HL-60 (cell line): ENCODE measurements around the gene PAPOLB.

Experiments used
- DNase-seq, 2 experiments: peaks; one replicate each; pipeline ENCODE4 v3.0.0-alpha.2; 2010 to 2020; ENCODE audit warnings: low read depth in 1 of 2, low spot score in 1 of 2
- H3K27ac ChIP-seq: fragments of 250-450 bp; sonication (Bioruptor Pico); replicated peaks from 2 replicates; pipeline ENCODE4 v1.5.1; 2020; ENCODE audit warnings: mild to moderate bottlenecking, moderate library complexity
- H3K27me3 ChIP-seq: fragments of 250-450 bp; sonication (Bioruptor Pico); 2 replicates; pipeline ENCODE4 v1.5.1; 2021; ENCODE audit warnings: mild to moderate bottlenecking, moderate library complexity; ENCODE audit not compliant: insufficient read depth, poor library complexity, severe bottlenecking
- H3K4me3 ChIP-seq: replicated peaks from 2 replicates; pipeline ENCODE4 v1.5.1; 2011; ENCODE audit warnings: mild to moderate bottlenecking, control low read depth, low read length; ENCODE audit not compliant: insufficient read depth
- GABPA ChIP-seq: IDR thresholded peaks from 2 replicates; pipeline ENCODE4 v1.6.1; 2012; ENCODE audit warnings: low read depth
- POLR2AphosphoS5 ChIP-seq: IDR thresholded peaks from 2 replicates; pipeline ENCODE4 v1.6.1; 2012; ENCODE audit warnings: low read depth
- REST ChIP-seq: IDR thresholded peaks from 2 replicates; pipeline ENCODE4 v1.6.1; 2012; ENCODE audit warnings: low read depth; ENCODE audit not compliant: insufficient replicate concordance
- SPI1 ChIP-seq: IDR thresholded peaks from 2 replicates; pipeline ENCODE4 v1.6.1; 2012; ENCODE audit warnings: low read depth, mild to moderate bottlenecking, borderline replicate concordance
- TF ChIP-seq, protein P1 (sequence below): IDR thresholded peaks from one replicate; pipeline ENCODE4 v1.5.1; 2011; ENCODE audit warnings: low read length, control low read depth, inconsistent platforms; ENCODE audit not compliant: insufficient read depth

PAPOLB gene

GRCh38 chr7:4837041-4837802, 24.6 kb downstream of the PAPOLB start:
- H3K27ac ChIP-seq: no peak overlapping the region
- no peak for TF ChIP-seq REST
- TF ChIP-seq POLR2AphosphoS5: no peak
- no peak for TF ChIP-seq GABPA
- TF ChIP-seq SPI1: no peak
- TF ChIP-seq, protein P1, sequence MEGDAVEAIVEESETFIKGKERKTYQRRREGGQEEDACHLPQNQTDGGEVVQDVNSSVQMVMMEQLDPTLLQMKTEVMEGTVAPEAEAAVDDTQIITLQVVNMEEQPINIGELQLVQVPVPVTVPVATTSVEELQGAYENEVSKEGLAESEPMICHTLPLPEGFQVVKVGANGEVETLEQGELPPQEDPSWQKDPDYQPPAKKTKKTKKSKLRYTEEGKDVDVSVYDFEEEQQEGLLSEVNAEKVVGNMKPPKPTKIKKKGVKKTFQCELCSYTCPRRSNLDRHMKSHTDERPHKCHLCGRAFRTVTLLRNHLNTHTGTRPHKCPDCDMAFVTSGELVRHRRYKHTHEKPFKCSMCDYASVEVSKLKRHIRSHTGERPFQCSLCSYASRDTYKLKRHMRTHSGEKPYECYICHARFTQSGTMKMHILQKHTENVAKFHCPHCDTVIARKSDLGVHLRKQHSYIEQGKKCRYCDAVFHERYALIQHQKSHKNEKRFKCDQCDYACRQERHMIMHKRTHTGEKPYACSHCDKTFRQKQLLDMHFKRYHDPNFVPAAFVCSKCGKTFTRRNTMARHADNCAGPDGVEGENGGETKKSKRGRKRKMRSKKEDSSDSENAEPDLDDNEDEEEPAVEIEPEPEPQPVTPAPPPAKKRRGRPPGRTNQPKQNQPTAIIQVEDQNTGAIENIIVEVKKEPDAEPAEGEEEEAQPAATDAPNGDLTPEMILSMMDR: no peak
- H3K4me3 ChIP-seq: no peak overlapping the region
- DNase-seq: no peak
- H3K27me3 ChIP-seq: no peaks in the 10 kb centered on the region

DNA sequence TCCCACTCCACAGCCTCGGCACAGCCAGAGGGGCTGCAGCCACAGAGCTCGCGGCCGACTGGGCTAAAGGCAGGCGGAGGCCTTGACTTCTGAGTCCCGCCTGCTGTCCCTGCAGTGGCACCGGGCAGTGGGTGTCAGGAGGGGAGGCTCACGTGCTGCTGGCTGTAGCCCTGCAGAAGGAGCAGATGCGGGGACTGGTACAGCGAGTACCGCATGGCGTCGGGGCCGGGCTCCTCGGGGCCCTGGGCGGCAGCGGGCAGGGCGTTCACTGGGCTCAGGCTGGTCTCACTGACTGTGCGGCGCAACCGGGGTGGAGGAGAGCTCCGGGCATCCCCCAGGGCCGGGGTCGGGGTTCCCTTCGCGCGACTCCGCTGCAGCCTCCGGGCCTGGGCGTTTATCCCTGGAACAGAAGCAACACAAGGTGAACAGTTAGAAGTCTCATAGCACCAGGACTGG, 25.6 kb downstream of the PAPOLB start:
- Histone ChIP-seq H3K27me3 (no peaks in the 10 kb centered on the region), H3K4me3 (no peak overlapping the region), H3K27ac (no peak overlapping the region)
- DNase-seq: no peak
- TF ChIP-seq, protein P1: no peak
- TF ChIP-seq POLR2AphosphoS5 (no peak), REST (no peak), GABPA (no peak), SPI1 (no peak)

GRCh38 chr7:4835398-4836205, 26.2 kb downstream of the PAPOLB start:
- TF ChIP-seq POLR2AphosphoS5 (no peak), REST (no peak), GABPA (no peak), SPI1 (no peak)
- TF ChIP-seq, protein P1: no peak
- no peaks in the 10 kb centered on the region for H3K27me3 ChIP-seq
- no peak overlapping the region for H3K27ac ChIP-seq
- no peak overlapping the region for H3K4me3 ChIP-seq
- no peak for DNase-seq
